Activated CD8-positive, alpha-beta memory T cell treated with anti-CD3 and anti-CD28 coated beads, Interleukin-2, amount 50 U/mL, for 24 hours (primary cell): Measurements from ENCODE around the gene CBFA2T3.
"Not testable (repeated sequence)": the region's sequence is repeated elsewhere in the genome, so short reads cannot be mapped to it uniquely, and the experiment has no call there.

Experiments used
- DNase-seq: peaks from one replicate; pipeline ENCODE4 v3.0.0-alpha.2; 2020; ENCODE audit errors: extremely low read depth

Gene CBFA2T3

DNA sequence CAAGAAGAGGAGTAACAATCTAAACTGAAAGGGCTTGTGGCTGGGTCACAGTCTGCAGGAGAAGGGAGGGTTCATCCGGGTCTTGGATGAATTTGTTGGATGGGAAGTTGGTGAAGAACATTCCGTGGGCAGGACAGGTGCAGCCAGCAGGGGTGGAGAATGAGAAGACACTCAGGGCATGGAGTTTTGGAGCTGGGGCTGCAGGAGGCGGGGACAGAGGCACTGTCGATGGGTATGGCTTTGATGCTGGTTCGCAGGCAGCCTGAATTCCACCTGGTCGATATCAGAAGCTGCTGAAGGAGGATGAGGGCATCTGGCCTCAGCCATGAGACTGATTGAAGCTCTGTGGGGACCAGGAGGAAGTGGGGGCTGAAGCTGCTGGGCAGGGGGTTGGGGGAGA is 36.1 kb upstream of the CBFA2T3 start:
- DNase-seq = no peak

DNA sequence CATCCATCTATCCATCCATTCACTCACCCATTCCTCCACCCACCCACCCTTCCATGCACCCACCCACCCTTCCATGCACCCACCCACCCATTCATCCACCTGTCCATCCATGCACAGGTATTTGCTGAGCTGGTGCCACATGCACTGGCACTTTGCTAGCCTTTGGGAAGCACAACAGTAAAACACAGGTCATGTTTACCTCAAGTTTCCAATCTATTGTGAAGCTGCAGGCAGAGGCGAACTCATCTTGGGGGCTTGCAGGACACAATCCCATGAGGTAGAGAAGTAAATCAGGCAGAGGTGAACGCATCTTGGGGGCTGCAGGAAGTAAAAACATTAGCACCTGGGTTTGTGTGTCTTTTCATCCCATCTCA is 35.6 kb upstream of the CBFA2T3 start:
- DNase-seq = no peak

DNA sequence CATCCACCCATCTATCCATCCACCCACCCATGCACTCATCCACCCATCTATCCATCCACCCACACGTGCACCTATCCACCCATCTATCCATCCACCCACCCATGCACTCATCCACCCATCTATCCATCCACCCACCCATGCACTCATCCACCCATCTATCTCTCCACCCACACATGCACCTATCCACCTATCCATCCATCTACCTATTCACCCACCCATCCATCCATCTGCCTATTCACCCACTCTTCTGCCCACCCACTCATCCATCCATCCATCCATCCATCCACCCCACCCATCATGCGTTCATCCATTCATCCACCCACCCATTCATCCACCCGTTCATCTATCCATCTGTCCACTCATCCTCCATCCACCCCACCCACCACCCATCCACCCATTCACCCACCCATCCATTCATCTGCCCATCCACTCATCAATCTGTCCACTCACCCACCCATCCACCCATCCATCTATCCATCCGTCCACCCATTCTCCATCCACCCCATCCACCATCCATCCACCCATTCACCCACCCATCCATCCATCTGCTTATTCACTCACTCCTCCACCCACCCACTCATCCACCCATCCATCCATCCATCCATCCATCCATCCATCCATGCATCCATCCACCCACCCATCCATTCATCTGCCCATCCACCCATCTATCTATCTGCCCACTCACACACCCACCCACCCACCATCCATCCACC is 35.1 kb upstream of the CBFA2T3 start:
- DNase-seq = no peak

DNA sequence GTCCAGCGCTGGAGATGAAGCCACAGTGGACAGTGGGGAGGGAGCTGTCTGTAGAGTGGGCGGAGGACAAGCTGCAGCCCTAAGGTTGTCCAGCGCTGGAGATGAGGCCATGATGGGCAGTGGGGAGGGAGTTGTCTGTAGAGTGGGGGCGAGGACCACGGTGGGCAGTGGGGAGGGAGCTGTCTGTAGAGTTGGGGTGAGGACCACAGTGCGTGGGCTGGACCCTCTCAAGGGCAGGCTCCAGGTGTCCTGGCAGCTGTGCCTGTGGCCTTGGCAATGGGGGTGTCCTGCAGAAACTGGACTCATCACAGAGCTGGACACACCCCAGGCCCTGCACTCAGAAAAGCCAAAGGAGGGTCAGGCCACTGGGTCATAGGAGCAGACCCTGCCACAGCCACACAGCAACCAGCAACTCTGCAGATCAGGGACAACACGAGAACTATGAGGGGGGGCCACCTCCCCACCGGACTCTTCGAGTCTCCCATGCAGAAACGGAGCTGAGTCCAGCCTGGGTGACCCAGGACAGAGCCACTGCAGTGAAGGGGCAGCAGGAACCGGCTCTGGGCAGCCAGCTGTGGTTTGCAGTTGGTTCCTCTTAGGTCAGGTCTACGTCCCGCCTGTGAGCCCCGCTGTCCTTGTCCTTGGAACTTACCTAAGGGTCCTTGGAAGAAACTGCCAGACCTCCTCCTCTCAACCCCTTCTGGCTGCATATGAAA is 33.4 kb upstream of the CBFA2T3 start:
- no peak for DNase-seq

DNA sequence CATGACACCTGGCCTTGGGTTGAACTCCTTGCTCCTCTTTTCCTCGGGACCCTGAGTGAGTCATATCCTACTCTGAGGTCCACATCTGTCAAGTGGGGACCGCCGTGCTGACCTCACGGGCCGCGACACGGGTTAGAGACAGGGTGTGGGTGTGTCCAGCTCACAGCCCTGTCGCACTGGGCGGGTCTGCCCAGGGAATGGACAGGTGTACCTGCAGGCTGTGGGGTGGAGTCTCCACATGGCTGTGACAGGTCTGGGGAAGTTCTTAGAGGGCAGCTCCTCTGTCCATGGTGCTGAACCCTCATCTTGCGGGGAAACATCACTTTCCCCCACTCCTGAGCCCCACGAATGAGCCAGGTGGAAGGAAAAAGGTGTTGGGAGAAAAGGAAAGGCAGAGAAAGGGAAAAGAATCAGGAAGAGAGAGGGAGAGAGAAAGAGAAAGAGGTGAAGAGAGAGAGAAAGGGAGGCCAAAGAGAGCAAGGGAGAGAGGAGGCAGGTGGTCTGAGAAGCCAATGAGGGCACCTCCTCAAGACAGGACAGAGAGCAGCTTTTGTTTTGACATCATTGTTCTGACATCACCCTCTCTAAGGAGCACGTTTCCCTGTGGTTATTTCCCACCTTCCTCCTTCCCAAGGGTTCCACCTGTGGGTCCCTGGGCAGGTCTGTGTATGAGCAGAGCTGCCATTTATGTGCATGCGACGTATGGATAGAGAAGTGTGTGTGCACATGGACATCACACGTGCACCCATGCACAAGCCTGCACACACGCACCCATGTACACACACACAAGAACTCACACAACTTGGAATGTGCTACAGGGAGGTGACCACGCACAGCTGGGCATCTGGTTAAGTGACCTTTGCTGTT is 32.6 kb upstream of the CBFA2T3 start:
- DNase-seq = no peak

GRCh38 chr16:89008796-89009195 is 31.8 kb upstream of the CBFA2T3 start:
- DNase-seq = not testable (repeated sequence)

GRCh38 chr16:89007371-89008249 is 30.6 kb upstream of the CBFA2T3 start:
- DNase-seq = no peak

DNA sequence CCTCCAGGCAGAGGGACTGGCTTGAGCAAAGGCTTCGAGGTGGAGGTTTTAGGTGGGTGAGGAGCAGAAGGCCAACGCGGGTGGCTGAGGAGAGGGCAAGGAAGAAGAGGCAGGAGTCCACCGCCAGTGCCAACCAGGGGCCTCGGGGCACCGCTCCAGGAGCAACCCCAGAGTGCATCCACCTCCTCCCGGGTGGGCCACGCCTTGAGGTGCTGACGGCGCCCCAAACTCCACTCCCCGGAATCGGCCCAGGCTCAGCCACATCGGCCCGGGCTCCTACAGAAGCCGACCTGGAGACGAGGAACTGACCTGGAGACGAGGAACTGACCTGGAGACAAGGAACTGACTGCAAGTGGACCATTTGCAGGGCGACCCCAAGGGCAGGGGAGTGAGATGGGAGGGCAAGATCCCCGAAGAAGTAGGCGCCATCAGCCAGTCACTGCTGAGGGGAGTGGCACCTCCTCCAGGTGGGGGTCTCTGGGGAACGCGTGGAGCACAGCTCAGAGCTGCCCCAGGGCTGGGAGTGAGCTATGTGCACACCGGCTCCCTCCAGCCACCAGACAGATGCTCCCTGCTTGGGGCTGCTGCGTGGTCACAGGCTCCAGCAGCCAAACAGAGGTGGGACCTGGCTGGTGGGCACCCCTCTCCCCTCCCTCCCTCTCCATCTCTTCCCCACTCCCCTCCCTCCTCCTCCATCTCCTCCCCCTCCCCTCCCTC is 29.2 kb upstream of the CBFA2T3 start:
- no peak for DNase-seq

DNA sequence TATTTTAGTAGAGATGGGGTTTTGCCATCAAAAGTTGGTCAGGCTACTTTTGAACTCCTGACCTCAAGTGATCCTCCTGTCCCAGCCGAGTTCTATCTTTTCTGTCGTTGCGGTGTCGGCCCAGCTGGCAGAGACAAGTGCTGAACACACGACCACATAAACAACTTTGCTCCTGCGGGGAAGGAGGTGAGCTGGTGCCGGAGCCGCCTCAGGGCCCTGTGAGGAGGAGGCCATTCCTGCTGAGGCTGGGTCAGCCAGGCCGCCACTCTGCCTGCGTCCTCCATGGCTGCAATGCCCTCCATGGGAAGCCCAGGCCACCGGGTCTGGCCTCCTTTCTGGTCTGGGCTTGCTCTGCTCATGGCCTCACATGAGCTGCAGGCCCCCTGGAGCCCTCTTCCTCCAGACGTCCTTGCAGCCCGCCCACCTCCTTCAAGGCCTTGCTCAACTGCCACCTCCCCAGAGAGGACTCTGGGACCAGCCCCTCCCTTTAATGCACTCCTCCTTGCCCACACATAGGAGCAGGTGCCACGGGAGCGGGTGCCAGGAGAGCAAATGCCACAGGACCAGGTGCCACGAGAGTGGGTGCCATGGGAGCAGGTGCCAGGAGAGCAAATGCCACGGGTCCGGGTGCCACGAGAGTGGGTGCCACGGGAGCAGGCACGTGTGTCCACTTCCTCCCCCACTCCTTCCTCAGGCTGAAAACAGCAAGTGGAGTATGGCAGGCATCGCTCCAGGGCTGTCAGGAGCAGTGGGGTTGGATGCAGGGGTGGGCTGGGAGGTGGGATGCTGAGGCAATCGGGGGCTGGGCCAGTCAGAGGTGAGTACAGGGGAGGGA is 28.4 kb upstream of the CBFA2T3 start:
- DNase-seq = no peak

DNA sequence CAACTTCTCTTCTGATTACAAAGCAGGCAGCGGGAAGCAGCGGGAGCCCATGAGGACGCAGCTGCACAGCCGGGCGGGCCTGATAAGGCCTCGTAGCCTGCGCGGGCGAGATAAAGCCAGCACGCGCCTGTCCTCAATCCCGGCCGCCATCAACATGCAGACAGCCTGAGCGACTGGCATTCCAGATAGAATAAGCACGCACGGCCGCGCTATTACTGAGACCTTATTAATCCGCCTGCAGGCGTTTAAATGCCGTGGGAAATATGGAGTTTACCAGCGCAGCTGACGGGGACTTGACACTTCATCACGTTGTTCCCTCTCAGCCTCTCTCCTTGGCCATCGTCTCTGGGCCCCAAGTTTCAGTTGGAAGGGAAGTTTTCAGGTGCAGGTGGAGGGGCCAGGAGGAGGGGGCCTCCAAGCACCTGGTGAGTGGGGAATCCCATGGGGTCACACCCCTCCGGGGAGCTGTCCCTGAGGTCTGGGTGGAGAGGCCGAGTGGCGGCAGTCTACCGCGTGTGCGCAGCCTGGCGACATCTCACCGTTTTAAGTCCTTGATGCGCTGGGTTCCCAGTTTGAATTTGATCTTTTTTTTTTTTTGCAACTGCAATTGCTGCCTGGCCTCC is 27.3 kb upstream of the CBFA2T3 start:
- DNase-seq = no peak

DNA sequence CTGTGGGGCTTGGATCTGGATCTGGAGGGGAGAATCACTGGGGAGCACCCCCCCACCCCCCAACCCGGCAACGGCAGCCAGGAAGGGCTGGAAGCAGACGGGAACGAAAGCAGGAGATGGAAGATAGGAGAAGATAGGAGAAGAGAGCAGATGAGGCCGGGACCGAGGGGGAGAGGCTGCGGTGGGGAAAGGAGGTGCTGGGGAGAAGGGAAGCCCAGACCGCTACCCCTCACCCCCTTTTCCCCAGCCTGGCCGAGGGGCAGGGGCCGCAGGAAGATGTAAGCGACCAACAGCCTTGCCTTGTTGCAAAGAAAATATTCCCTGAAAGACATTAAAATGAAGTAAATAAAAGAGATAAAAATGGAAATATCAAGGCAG is 26.8 kb upstream of the CBFA2T3 start:
- no peak for DNase-seq

DNA sequence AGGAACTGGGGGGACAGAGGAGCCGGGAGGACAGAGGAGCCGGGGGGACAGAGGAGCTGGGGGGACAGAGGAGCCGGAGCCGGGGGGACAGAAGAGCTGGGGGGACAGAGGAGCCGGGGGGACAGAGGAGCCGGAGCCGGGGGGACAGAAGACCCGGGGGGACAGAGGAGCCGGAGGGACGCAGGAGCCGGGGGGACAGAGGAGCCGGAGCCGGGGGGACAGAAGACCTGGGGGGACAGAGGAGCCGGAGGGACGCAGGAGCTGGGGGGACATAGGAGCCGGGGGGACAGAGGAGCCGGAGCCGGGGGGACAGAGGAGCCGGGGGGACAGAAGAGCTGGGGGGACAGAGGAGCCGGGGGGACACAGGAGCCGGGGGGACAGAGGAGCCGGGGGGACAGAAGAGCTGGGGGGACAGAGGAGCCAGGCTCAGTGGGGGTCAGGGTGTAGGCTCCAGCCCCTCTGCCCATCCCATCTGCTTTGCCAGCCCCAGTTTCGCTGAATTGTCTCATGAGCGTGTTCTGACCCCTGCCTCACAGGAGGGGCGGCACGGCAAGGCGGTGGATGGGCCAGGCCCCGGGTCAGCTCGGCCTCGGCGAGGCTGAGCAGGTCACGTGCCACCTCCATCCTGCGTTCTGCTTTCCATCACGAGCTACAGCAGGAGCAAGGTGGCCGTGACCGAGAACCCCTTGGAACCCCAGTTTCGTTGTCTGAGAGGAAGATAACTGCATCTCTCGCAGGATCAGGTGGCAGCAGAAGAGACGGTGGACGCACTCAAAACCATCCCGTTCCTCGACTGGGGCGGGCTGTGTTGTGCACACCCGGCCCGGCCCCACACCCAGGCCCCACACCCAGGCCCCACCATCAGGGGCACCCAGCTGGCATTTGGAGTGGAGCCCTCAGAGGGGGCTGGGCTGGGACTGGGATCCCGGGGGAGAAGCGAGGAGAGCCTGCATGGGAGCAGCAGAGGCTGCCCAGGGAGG is 26.1 kb upstream of the CBFA2T3 start:
- DNase-seq = no peak

- not testable (repeated sequence) for DNase-seq
Observed at GRCh38 chr16:89002081-89002480, 25.1 kb upstream of the CBFA2T3 start.

DNA sequence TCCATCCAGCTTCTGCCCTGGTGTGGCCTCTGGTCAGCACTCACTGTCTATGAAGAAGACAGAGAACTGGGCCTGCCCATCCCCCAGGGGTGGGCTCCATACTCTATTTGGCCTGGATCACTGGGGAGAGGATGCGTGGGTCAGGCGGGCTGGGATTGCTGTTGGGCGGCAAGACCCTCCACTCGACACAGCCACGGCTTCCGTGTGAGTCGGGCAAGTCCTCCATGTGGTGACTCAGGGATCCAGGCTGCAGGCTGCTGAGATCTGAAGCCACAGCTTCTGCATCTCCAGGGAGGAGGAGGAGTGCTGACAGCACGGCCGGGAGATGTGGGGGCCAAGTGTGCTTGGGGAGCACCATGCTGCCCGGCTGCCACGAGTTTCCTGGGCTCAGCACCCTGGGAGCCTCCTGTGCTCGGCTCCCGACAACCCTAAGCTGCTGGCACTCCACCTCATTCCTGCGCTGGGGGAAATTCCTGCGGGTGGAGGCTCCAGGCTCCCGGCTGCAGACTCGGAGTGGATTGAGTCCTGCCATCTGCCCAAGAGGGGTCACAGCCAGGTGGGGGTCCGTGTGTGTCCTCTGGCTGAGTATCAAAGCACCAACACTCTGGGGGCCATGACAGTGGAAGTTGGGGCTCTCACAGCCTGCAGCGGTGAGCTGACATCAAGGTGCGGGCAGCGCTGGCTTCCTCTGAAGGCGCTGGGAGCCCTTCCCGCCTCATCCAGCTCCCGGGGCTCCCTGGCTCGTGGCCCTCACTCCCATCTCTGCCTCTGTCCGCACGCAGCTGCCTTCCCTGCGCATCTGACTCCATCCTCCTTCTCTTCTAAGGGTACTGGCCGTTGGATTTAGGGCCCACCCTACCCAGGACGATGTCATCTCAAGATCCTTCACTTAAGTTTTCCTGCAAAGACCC is 24.4 kb upstream of the CBFA2T3 start:
- no peak for DNase-seq

- DNase-seq = no peak
Observed at GRCh38 chr16:89000207-89000959, 23.4 kb upstream of the CBFA2T3 start.

GRCh38 chr16:88999457-89000206 is 22.6 kb upstream of the CBFA2T3 start:
- DNase-seq = no peak
